GM12878 (cell line): Measurements from ENCODE around the gene HDGFL1. TPM values are rescaled to one million over a fixed set of nuclear protein-coding genes. Genes with fewer than 3 reads are reported as not detected.

Experiments
- ATAC-seq: fragments of 200-7000 bp; cut with Tn5 transposase; 3 replicates; pipeline ENCODE4 v1.9.1; 2020; ENCODE audit warnings: mild to moderate bottlenecking, moderate library complexity
- BruUV-seq: library from RNA; stranded (reverse); fragments of 400-500 nt; replicated peaks from 2 replicates; lab custom pipeline; 2021; lab: Mats Ljungman, UMichigan
- CTCF ChIA-PET: fragments of 300-600 bp; sonication (Branson Sonifier 250); formaldehyde crosslinking; extraction: SDS; loops from one replicate; lab custom pipeline; 2021; ENCODE audit warnings: inconsistent platforms; lab: Yijun Ruan, JAX
- POLR2A ChIA-PET: fragments of 350-600 bp; formaldehyde crosslinking; extraction: SDS; loops from one replicate; lab custom pipeline; 2021; ENCODE audit warnings: inconsistent platforms; lab: Charles Lee
- RAD21 ChIA-PET: fragments of 300-600 bp; sonication (Branson Sonifier 250); formaldehyde crosslinking; loops from one replicate; lab custom pipeline; 2023; ENCODE audit warnings: antibody characterized with exemption; ENCODE audit not compliant: unreplicated experiment; lab: Charles Lee
- SMC1A ChIA-PET: fragments of 300-600 bp; sonication (Branson Sonifier 250); formaldehyde crosslinking; loops from one replicate; lab custom pipeline; 2023; ENCODE audit not compliant: unreplicated experiment, uncharacterized antibody; lab: Charles Lee
- DNase-seq: peaks from one replicate; pipeline ENCODE4 v3.0.0-alpha.2; 2011; ENCODE audit warnings: low read depth, low spot score
- FAIRE-seq: peaks from 3 replicates; lab custom pipeline; 2011; peaks lifted over from hg19 to GRCh38; lab: Jason Lieb, UNC
- H2AFZ ChIP-seq: 2 replicates; pipeline ENCODE4 v1.6.0; 2011; ENCODE audit warnings: low read depth, low read length, control low read depth; ENCODE audit not compliant: control insufficient read depth
- H3K27ac ChIP-seq: 2 replicates; pipeline ENCODE4 v1.5.1; 2011; ENCODE audit warnings: control low read depth; ENCODE audit not compliant: control insufficient read depth, insufficient read depth
- H3K27me3 ChIP-seq, 2 experiments: replicated peaks in 1 of 2; 2 replicates each; pipeline versions ENCODE4 v1.6.0 to v1.6.1; 2011; ENCODE audit warnings: low read length in 1 of 2; ENCODE audit not compliant: control insufficient read depth in 2 of 2, insufficient read depth in 2 of 2
- H3K36me3 ChIP-seq, 2 experiments: 2 replicates each; pipeline ENCODE4 v1.5.1; 2011; ENCODE audit warnings: low read length in 1 of 2; ENCODE audit not compliant: control insufficient read depth in 2 of 2, insufficient read depth in 2 of 2
- H3K4me1 ChIP-seq: 2 replicates; pipeline ENCODE4 v1.6.1; 2011; ENCODE audit warnings: mild to moderate bottlenecking, low read length, moderate library complexity, mixed read lengths; ENCODE audit not compliant: control insufficient read depth, insufficient read depth
- H3K4me2 ChIP-seq: 2 replicates; pipeline ENCODE4 v1.6.0; 2011; ENCODE audit warnings: control low read depth; ENCODE audit not compliant: control insufficient read depth, insufficient read depth
- H3K4me3 ChIP-seq: fragments of 200-600 bp; sonication (generic); 2 replicates; pipeline ENCODE4 v1.5.1; 2016
- H3K79me2 ChIP-seq: 2 replicates; pipeline ENCODE4 v1.6.0; 2011; ENCODE audit warnings: low read length; ENCODE audit not compliant: control insufficient read depth, insufficient read depth
- H3K9ac ChIP-seq: 2 replicates; pipeline ENCODE4 v1.8.0; 2011; ENCODE audit warnings: low read length, control low read depth, mixed read lengths; ENCODE audit not compliant: control insufficient read depth, insufficient read depth
- H3K9me3 ChIP-seq: replicated peaks from 3 replicates; pipeline ENCODE4 v1.5.1; 2011; ENCODE audit warnings: mild to moderate bottlenecking, low read length; ENCODE audit not compliant: control insufficient read depth, insufficient read depth
- H4K20me1 ChIP-seq: 2 replicates; pipeline ENCODE4 v1.6.0; 2011; ENCODE audit not compliant: control insufficient read depth, insufficient read depth
- BCL3 ChIP-seq: IDR thresholded peaks from 2 replicates; pipeline ENCODE4 v1.6.1; 2011; ENCODE audit warnings: borderline replicate concordance, low read depth, mild to moderate bottlenecking, moderate library complexity, low read length; ENCODE audit not compliant: insufficient read depth, poor library complexity, severe bottlenecking
- CBFB ChIP-seq: IDR thresholded peaks from 2 replicates; pipeline ENCODE4 v1.6.1; 2016; ENCODE audit warnings: antibody characterized with exemption, low read depth
- E2F4 ChIP-seq: IDR thresholded peaks from 2 replicates; pipeline ENCODE4 v1.6.1; 2012; ENCODE audit warnings: low read depth, low read length, improper control_type of control experiment
- EGR1 ChIP-seq, 2 experiments: IDR thresholded peaks; 1 replicate in 1 of 2; 2 replicates in 1 of 2; pipeline ENCODE4 v1.6.1; 2011 to 2012; ENCODE audit warnings: low read depth in 2 of 2, low read length in 2 of 2, borderline replicate concordance in 1 of 2, mild to moderate bottlenecking in 1 of 2, moderate library complexity in 1 of 2
- GABPA ChIP-seq: IDR thresholded peaks from 2 replicates; pipeline ENCODE4 v1.6.1; 2014; ENCODE audit warnings: antibody characterized with exemption, low read depth, mild to moderate bottlenecking, inconsistent platforms
- HDAC6 ChIP-seq: fragments of 200-600 bp; sonication (generic); IDR thresholded peaks from one replicate; pipeline ENCODE4 v1.8.0; 2017; ENCODE audit warnings: antibody characterized with exemption; ENCODE audit not compliant: unreplicated experiment
- IKZF2 ChIP-seq, 2 experiments: fragments of 450-650 bp; IDR thresholded peaks; 2 replicates each; pipeline ENCODE4 v1.6.1; 2017; ENCODE audit warnings: mild to moderate bottlenecking in 2 of 2, moderate library complexity in 2 of 2
- JUND ChIP-seq: IDR thresholded peaks from 2 replicates; pipeline ENCODE4 v1.6.1; 2012; ENCODE audit warnings: low read depth, mild to moderate bottlenecking, low read length, improper control_type of control experiment, moderate library complexity
- MTA2 ChIP-seq: fragments of 450-650 bp; IDR thresholded peaks from 2 replicates; pipeline ENCODE4 v1.6.1; 2016; ENCODE audit warnings: low read depth, mild to moderate bottlenecking, moderate library complexity
- NFXL1 ChIP-seq: fragments of 450-650 bp; IDR thresholded peaks from 2 replicates; pipeline ENCODE4 v1.6.1; 2017; ENCODE audit warnings: antibody characterized with exemption, mild to moderate bottlenecking, borderline replicate concordance
- PML ChIP-seq: IDR thresholded peaks from 2 replicates; pipeline ENCODE4 v1.6.1; 2012; ENCODE audit warnings: low read length, inconsistent platforms
- RB1 ChIP-seq: fragments of 450-650 bp; formaldehyde crosslinking; IDR thresholded peaks from 2 replicates; pipeline ENCODE4 v1.6.1; 2017; ENCODE audit warnings: mild to moderate bottlenecking, borderline replicate concordance
- SMC3 ChIP-seq: IDR thresholded peaks from 2 replicates; pipeline ENCODE4 v1.6.1; 2011; ENCODE audit warnings: low read length, improper control_type of control experiment, borderline replicate concordance
- SUPT20H ChIP-seq: IDR thresholded peaks from 2 replicates; pipeline ENCODE4 v1.6.1; 2011; ENCODE audit warnings: low read depth, mild to moderate bottlenecking, low read length, moderate library complexity, borderline replicate concordance; ENCODE audit not compliant: control insufficient read depth
- TCF7 ChIP-seq: IDR thresholded peaks from 2 replicates; pipeline ENCODE4 v1.6.1; 2014; ENCODE audit warnings: antibody characterized with exemption, borderline replicate concordance
- USF1 ChIP-seq: IDR thresholded peaks from 2 replicates; pipeline ENCODE4 v1.6.1; 2011; ENCODE audit warnings: borderline replicate concordance, low read depth, mild to moderate bottlenecking, moderate library complexity, mixed read lengths, low read length; ENCODE audit not compliant: insufficient read depth; ENCODE audit errors: extremely low read length
- YBX1 ChIP-seq: fragments of 450-650 bp; IDR thresholded peaks from 2 replicates; pipeline ENCODE4 v1.6.1; 2016; ENCODE audit warnings: antibody characterized with exemption
- ZBTB4 ChIP-seq: fragments of 450-650 bp; formaldehyde crosslinking; IDR thresholded peaks from 2 replicates; pipeline ENCODE4 v1.4.0; 2022; ENCODE audit warnings: mild to moderate bottlenecking, moderate library complexity
- WGBS: methylation state at CpG from one replicate; pipeline ENCODE4 v1.1.6; 2016; ENCODE audit warnings: low lambda C conversion rate; ENCODE audit not compliant: insufficient replicate concordance, insufficient coverage; ENCODE audit errors: missing lambda C conversion rate; 5-methylcytosine and 5-hydroxymethylcytosine counted together
- in situ Hi-C: fragments of 300-500 bp; cut with MboI; formaldehyde crosslinking; loops from 9 replicates; pipeline ENCODE4 v1.14.3; 2018; ENCODE audit warnings: mixed read lengths
- intact Hi-C: fragments of 100-400 bp; cut with micrococcal nuclease; formaldehyde crosslinking; loops from one replicate; pipeline ENCODE4 v1.14.2; 2022; ENCODE audit not compliant: unreplicated experiment
- polyA plus RNA-seq, 11 experiments: library from polyadenylated mRNA; depleted of rRNA in 4 of 11; unstranded in 6 of 11; stranded (reverse) in 5 of 11; fragments of >200 nt; fragmentation: Nextera tagmentation in 4 of 11; fragmentation: Illumina TruSeq in 1 of 11; extraction: Ambion mirVana in 4 of 11; extraction: Trizol in 1 of 11; gene quantifications; 1 replicate in 1 of 11; 2 replicates in 10 of 11; pipeline versions ENCODE4 v1.2.1 to v1.2.3, GENCODE V29; 2011 to 2016; ENCODE audit warnings: inconsistent platforms in 2 of 11, missing spikeins in 2 of 11, low read depth in 1 of 11
- total RNA-seq, 4 experiments: library from RNA; depleted of rRNA in 3 of 4; stranded (reverse); fragments of >200 nt in 3 of 4; fragmentation: Illumina TruSeq in 1 of 4; extraction: Trizol in 1 of 4; gene quantifications; 2 replicates each; pipeline versions ENCODE4 v1.2.1 to v1.2.3, GENCODE V29; 2013 to 2021

HDGFL1 gene
- total and polyA plus RNA-seq, 10 of the 15 experiments (the other 5 are each of a cell fraction or from before 2014, with no cell fraction given): 0.03 to 0.69 (median 0.19) TPM

- H3K9ac ChIP-seq: no peak overlapping the region
- FAIRE-seq: no peak
- H2AFZ ChIP-seq: no peak overlapping the region
- ChIA-PET CTCF (no interaction called here), POLR2A (no interaction called here), RAD21 (interaction anchor here (0.6 kb wide), 1 partner anchor 53 kb away, joined by 4 read pairs; no protein-coding TSS in a partner anchor), SMC1A (interaction anchor here (1.0 to 1.2 kb wide), 2 partner anchors 8 to 56 kb away, joined by 3 to 4 read pairs; no protein-coding TSS in a partner anchor)
- H3K4me3 ChIP-seq: no peak overlapping the region
- in situ Hi-C loops (no loop called here), intact Hi-C loops (no loop called here)
- no TSS peak for BruUV-seq
- no peak for ATAC-seq
- no peaks in the 10 kb centered on the region for H3K27me3 ChIP-seq
- no peak for TF ChIP-seq PML
- no peak for TF ChIP-seq NFXL1
- TF ChIP-seq YBX1: no peak
- TF ChIP-seq E2F4: no peak
- TF ChIP-seq SMC3: no peak
- no peak for TF ChIP-seq CBFB
- TF ChIP-seq JUND: no peak
- no peak for TF ChIP-seq RB1
- no peak for TF ChIP-seq USF1
- TF ChIP-seq BCL3: no peak
- TF ChIP-seq EGR1 (IDR thresholded peaks at IDR 0.05; ENCODE audit: borderline replicate concordance in 1 of 2, low read depth in 2 of 2, low read length in 2 of 2): no peak
- no peak for TF ChIP-seq GABPA
- no peak for TF ChIP-seq MTA2
- no peak for TF ChIP-seq SUPT20H
- TF ChIP-seq HDAC6: no peak
- TF ChIP-seq ZBTB4 (CRISPR knock-in tag): no peak
- TF ChIP-seq IKZF2 (IDR thresholded peaks at IDR 0.05): no peak
- no peak for TF ChIP-seq TCF7
- no peak overlapping the region for H3K4me2 ChIP-seq
- DNase-seq: no peak
- H3K4me1 ChIP-seq: no peaks in the 10 kb centered on the region
- H3K9me3 ChIP-seq: no peaks in the 10 kb centered on the region
- WGBS: 39% methylated on average over 4 of the region's 4 CpGs
- no peaks in the 10 kb centered on the region for H3K36me3 ChIP-seq
- H3K79me2 ChIP-seq: no peaks in the 10 kb centered on the region
- no peak overlapping the region for H3K27ac ChIP-seq
- no peaks in the 10 kb centered on the region for H4K20me1 ChIP-seq
These were observed 48.3 kb upstream of the HDGFL1 start for GRCh38 chr6:22521035-22521434.
